ENCODE results near the gene GSK3A. TPM values are rescaled to one million over a fixed set of nuclear protein-coding genes. Genes with fewer than 3 reads are reported as not detected.

Gene GSK3A
- total and polyA plus RNA-seq, 9 of the 15 experiments (the other 6 are each of a cell fraction or from before 2014, with no cell fraction given) = 0.62 to 90.7 (median 33.3) TPM

DNA sequence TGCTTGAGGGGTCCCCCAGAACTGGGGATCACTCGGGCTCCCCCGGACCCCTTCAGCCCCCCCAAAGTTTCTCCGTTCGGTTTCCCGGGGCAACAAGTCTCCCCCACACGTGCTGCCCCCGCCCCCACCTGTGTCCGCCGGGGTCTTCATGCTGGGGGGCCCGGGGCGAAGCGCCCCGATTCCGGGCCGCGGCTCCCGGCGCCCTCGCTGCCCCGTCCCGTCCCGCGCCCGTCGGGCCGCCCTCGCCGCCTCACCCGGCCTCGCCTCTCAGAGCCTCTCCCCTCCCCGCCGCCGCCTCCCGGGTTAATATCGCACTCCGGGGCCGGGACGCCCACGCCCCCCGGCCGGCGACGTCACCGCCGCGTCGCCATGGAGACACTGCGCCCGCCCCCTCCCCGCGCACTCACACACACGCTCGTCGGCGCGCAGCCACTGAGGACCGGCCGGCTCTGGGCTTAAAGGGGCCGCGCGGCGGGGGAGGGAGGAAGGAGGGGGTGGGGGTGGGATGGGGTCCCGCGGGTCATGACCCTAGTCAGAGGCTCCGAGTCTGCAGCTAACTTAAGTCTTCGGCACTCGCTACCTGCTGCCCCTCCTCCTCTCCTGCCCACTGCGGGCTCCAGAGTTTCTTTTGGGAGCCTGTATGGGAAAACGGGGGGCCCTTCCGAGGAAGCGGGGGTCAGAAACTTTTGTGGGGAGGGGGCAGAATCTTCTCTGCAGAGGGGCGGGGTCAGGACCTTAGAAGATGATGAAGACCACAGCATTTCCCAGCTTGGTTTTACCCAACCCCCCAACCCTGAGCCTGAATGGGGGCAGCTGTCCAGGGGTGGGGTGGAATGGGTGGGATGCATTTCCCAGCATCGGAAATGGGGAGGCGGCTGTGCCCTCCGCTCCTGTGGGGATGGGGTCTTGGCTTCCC, 12.7 kb upstream of the GSK3A start, which contains the start of gene ERF (continued):
- TF ChIP-seq, protein P1, sequence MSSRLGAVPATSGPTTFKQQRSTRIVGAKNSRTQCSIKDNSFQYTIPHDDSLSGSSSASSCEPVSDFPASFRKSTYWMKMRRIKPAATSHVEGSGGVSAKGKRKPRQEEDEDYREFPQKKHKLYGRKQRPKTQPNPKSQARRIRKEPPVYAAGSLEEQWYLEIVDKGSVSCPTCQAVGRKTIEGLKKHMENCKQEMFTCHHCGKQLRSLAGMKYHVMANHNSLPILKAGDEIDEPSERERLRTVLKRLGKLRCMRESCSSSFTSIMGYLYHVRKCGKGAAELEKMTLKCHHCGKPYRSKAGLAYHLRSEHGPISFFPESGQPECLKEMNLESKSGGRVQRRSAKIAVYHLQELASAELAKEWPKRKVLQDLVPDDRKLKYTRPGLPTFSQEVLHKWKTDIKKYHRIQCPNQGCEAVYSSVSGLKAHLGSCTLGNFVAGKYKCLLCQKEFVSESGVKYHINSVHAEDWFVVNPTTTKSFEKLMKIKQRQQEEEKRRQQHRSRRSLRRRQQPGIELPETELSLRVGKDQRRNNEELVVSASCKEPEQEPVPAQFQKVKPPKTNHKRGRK (tag; IDR thresholded peaks at IDR 0.05) = no peak
- TF ChIP-seq DMBX1 (CRISPR knock-in tag; IDR thresholded peaks at IDR 0.05; ENCODE audit: borderline replicate concordance) (no peak), TBL1XR1 (IDR thresholded peaks at IDR 0.05; ENCODE audit: low read length in 2 of 2) (peak in 1 of 2 experiments; percentile 10; a peak in 1 of 4 replicates), RCOR1 (IDR thresholded peaks at IDR 0.05; ENCODE audit: borderline replicate concordance in 1 of 2, low read depth in 2 of 2, low read length in 2 of 2) (peak in 1 of 2 experiments; percentile 20; a peak in 1 of 4 replicates), POLR3G (IDR thresholded peaks at IDR 0.05; ENCODE audit: extremely low read depth, insufficient read length, insufficient replicate concordance) (no peak), HMGN3 (IDR thresholded peaks at IDR 0.05; ENCODE audit: borderline replicate concordance, extremely low read depth, insufficient read length, low read depth, low read length) (no peak), NCOR1 (IDR thresholded peaks at IDR 0.05) (no peak), L3MBTL2 (IDR thresholded peaks at IDR 0.05) (peak; percentile 25; the same call in 1 of the 2 replicates), ELF4 (CRISPR knock-in tag; IDR thresholded peaks at IDR 0.05) (no peak), C11orf30 (IDR thresholded peaks at IDR 0.05; ENCODE audit: low read depth) (no peak), CXXC5 (CRISPR knock-in tag; IDR thresholded peaks at IDR 0.05) (peak; percentile 85)
- TF ChIP-seq, protein P2, sequence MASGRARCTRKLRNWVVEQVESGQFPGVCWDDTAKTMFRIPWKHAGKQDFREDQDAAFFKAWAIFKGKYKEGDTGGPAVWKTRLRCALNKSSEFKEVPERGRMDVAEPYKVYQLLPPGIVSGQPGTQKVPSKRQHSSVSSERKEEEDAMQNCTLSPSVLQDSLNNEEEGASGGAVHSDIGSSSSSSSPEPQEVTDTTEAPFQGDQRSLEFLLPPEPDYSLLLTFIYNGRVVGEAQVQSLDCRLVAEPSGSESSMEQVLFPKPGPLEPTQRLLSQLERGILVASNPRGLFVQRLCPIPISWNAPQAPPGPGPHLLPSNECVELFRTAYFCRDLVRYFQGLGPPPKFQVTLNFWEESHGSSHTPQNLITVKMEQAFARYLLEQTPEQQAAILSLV (tag; IDR thresholded peaks at IDR 0.05) = no peak
- TF ChIP-seq, protein P3, sequence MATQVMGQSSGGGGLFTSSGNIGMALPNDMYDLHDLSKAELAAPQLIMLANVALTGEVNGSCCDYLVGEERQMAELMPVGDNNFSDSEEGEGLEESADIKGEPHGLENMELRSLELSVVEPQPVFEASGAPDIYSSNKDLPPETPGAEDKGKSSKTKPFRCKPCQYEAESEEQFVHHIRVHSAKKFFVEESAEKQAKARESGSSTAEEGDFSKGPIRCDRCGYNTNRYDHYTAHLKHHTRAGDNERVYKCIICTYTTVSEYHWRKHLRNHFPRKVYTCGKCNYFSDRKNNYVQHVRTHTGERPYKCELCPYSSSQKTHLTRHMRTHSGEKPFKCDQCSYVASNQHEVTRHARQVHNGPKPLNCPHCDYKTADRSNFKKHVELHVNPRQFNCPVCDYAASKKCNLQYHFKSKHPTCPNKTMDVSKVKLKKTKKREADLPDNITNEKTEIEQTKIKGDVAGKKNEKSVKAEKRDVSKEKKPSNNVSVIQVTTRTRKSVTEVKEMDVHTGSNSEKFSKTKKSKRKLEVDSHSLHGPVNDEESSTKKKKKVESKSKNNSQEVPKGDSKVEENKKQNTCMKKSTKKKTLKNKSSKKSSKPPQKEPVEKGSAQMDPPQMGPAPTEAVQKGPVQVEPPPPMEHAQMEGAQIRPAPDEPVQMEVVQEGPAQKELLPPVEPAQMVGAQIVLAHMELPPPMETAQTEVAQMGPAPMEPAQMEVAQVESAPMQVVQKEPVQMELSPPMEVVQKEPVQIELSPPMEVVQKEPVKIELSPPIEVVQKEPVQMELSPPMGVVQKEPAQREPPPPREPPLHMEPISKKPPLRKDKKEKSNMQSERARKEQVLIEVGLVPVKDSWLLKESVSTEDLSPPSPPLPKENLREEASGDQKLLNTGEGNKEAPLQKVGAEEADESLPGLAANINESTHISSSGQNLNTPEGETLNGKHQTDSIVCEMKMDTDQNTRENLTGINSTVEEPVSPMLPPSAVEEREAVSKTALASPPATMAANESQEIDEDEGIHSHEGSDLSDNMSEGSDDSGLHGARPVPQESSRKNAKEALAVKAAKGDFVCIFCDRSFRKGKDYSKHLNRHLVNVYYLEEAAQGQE (IDR thresholded peaks at IDR 0.05; ENCODE audit: borderline replicate concordance) = no peak
- TF ChIP-seq, protein P3 (CRISPR knock-in tag; IDR thresholded peaks at IDR 0.05; ENCODE audit: low read depth) = no peak
- TF ChIP-seq, protein P4, sequence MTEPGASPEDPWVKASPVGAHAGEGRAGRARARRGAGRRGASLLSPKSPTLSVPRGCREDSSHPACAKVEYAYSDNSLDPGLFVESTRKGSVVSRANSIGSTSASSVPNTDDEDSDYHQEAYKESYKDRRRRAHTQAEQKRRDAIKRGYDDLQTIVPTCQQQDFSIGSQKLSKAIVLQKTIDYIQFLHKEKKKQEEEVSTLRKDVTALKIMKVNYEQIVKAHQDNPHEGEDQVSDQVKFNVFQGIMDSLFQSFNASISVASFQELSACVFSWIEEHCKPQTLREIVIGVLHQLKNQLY (CRISPR knock-in tag; conservative IDR thresholded peaks at IDR 0.05) = 0 out of 4 replicates have a peak, but pooled peaks of 1 of the 2 experiments have one; percentile 5
